H9 (cell line): ENCODE data around the gene RAI1. TPM values are rescaled to one million over a fixed set of nuclear protein-coding genes. Genes with fewer than 3 reads are reported as not detected.

ENCODE experiments used
- DNase-seq: peaks from one replicate; pipeline ENCODE4 v3.0.0-alpha.2; 2017
- H2AFZ ChIP-seq: one replicate; pipeline ENCODE4 v1.6.1; 2013; ENCODE audit warnings: mild to moderate bottlenecking, low read length, control low read depth, moderate library complexity
- H2AK5ac ChIP-seq: 2 replicates; pipeline ENCODE4 v1.6.1; 2013; ENCODE audit warnings: low read length, control low read depth, mixed read lengths; ENCODE audit not compliant: insufficient read length
- H2BK120ac ChIP-seq: one replicate; pipeline ENCODE4 v1.6.1; 2013; ENCODE audit warnings: low read depth, mild to moderate bottlenecking, low read length, control low read depth, inconsistent platforms; ENCODE audit not compliant: poor library complexity, severe bottlenecking
- H2BK12ac ChIP-seq: 2 replicates; pipeline ENCODE4 v1.6.1; 2013; ENCODE audit warnings: low read length, control low read depth, mixed read lengths, low read depth; ENCODE audit not compliant: insufficient read length
- H2BK15ac ChIP-seq: 2 replicates; pipeline ENCODE4 v1.6.1; 2013; ENCODE audit warnings: low read depth, low read length, control low read depth
- H2BK20ac ChIP-seq: one replicate; pipeline ENCODE4 v1.6.1; 2013; ENCODE audit warnings: low read depth, mild to moderate bottlenecking, low read length, control low read depth, inconsistent platforms; ENCODE audit not compliant: poor library complexity, severe bottlenecking
- H2BK5ac ChIP-seq: 2 replicates; pipeline ENCODE4 v1.6.1; 2013; ENCODE audit warnings: low read length, control low read depth, mixed read lengths; ENCODE audit not compliant: insufficient read length
- H3K14ac ChIP-seq: 2 replicates; pipeline ENCODE4 v1.6.1; 2013; ENCODE audit warnings: low read length, control low read depth; ENCODE audit not compliant: insufficient read depth
- H3K18ac ChIP-seq: 2 replicates; pipeline ENCODE4 v1.6.1; 2013; ENCODE audit warnings: low read depth, mild to moderate bottlenecking, mixed read lengths, low read length, control low read depth; ENCODE audit not compliant: insufficient read length
- H3K23ac ChIP-seq: 2 replicates; pipeline ENCODE4 v1.6.1; 2013; ENCODE audit warnings: low read length, control low read depth, mixed read lengths, low read depth; ENCODE audit not compliant: insufficient read length
- H3K23me2 ChIP-seq: 2 replicates; pipeline ENCODE4 v1.6.1; 2013; ENCODE audit warnings: low read depth, mild to moderate bottlenecking, mixed read lengths, low read length, control low read depth; ENCODE audit not compliant: insufficient read length, poor library complexity, severe bottlenecking
- H3K27ac ChIP-seq: 2 replicates; pipeline ENCODE4 v1.5.1; 2013; ENCODE audit warnings: low read length, control low read depth, mixed read lengths, low read depth; ENCODE audit not compliant: insufficient read length
- H3K27me3 ChIP-seq: 2 replicates; pipeline ENCODE4 v1.6.1; 2013; ENCODE audit warnings: low read length, control low read depth, inconsistent platforms; ENCODE audit not compliant: insufficient read depth
- H3K4ac ChIP-seq: 2 replicates; pipeline ENCODE4 v1.6.1; 2013; ENCODE audit warnings: low read depth, mild to moderate bottlenecking, control low read depth, inconsistent platforms, low read length, moderate library complexity
- H3K4me1 ChIP-seq: 2 replicates; pipeline ENCODE4 v1.6.1; 2013; ENCODE audit warnings: low read length, control low read depth, inconsistent platforms; ENCODE audit not compliant: insufficient read depth
- H3K4me2 ChIP-seq: 2 replicates; pipeline ENCODE4 v1.6.1; 2013; ENCODE audit warnings: low read length, control low read depth, mixed read lengths; ENCODE audit not compliant: insufficient read length, insufficient read depth
- H3K56ac ChIP-seq: 2 replicates; pipeline ENCODE4 v1.6.1; 2013; ENCODE audit warnings: low read depth, mild to moderate bottlenecking, mixed read lengths, low read length, control low read depth; ENCODE audit not compliant: insufficient read length
- H3K79me1 ChIP-seq: 2 replicates; pipeline ENCODE4 v1.6.1; 2013; ENCODE audit warnings: low read depth, mild to moderate bottlenecking, moderate library complexity, low read length, control low read depth, inconsistent platforms; ENCODE audit not compliant: insufficient read depth, poor library complexity, severe bottlenecking
- H3K79me2 ChIP-seq: 2 replicates; pipeline ENCODE4 v1.6.1; 2013; ENCODE audit warnings: low read length, control low read depth, inconsistent platforms; ENCODE audit not compliant: insufficient read depth
- H3K9ac ChIP-seq: 2 replicates; pipeline ENCODE4 v1.6.1; 2013; ENCODE audit warnings: low read length, control low read depth, mixed read lengths; ENCODE audit not compliant: insufficient read length; ENCODE audit errors: extremely low read depth
- H3K9me3 ChIP-seq: one replicate; pipeline ENCODE4 v1.6.1; 2013; ENCODE audit warnings: low read depth, low read length, inconsistent platforms; ENCODE audit not compliant: control insufficient read depth
- H3T11ph ChIP-seq: one replicate; pipeline ENCODE4 v1.6.1; 2013; ENCODE audit warnings: mild to moderate bottlenecking, low read length, control low read depth, inconsistent platforms
- H4K20me1 ChIP-seq: one replicate; pipeline ENCODE4 v1.6.1; 2013; ENCODE audit not compliant: control insufficient read depth, insufficient read length, insufficient read depth
- H4K5ac ChIP-seq: 2 replicates; pipeline ENCODE4 v1.6.1; 2013; ENCODE audit warnings: low read depth, mild to moderate bottlenecking, mixed read lengths, low read length, control low read depth; ENCODE audit not compliant: insufficient read length
- H4K8ac ChIP-seq: replicated peaks from 2 replicates; pipeline ENCODE4 v1.6.1; 2013; ENCODE audit warnings: low read length, control low read depth, mixed read lengths, low read depth; ENCODE audit not compliant: insufficient read length
- H4K91ac ChIP-seq: 2 replicates; pipeline ENCODE4 v1.6.1; 2013; ENCODE audit warnings: low read depth, mild to moderate bottlenecking, moderate library complexity, mixed read lengths, low read length, control low read depth; ENCODE audit not compliant: insufficient read length
- H3K27ac Mint-ChIP-seq, 3 experiments: 2 replicates in 2 of 3; 3 replicates in 1 of 3; pipeline ENCODE4 v1.8.0; 2020 to 2021; ENCODE audit warnings: mixed read lengths in 3 of 3, mild to moderate bottlenecking in 1 of 3, moderate library complexity in 1 of 3
- H3K27me3 Mint-ChIP-seq: 2 replicates; pipeline ENCODE4 v1.8.0; 2021; ENCODE audit warnings: low read depth, mild to moderate bottlenecking, moderate library complexity, mixed read lengths
- H3K36me3 Mint-ChIP-seq, 3 experiments: 2 replicates in 2 of 3; 3 replicates in 1 of 3; pipeline ENCODE4 v1.8.0; 2020 to 2021; ENCODE audit warnings: low read depth in 3 of 3, mixed read lengths in 3 of 3; ENCODE audit not compliant: insufficient read depth in 1 of 3
- H3K4me1 Mint-ChIP-seq, 2 experiments: 2 replicates each; pipeline ENCODE4 v1.8.0; 2020; ENCODE audit warnings: mixed read lengths in 2 of 2
- H3K4me3 Mint-ChIP-seq, 2 experiments: 2 replicates in 1 of 2; 3 replicates in 1 of 2; pipeline ENCODE4 v1.8.0; 2020 to 2021; ENCODE audit warnings: mild to moderate bottlenecking in 2 of 2, mixed read lengths in 2 of 2, moderate library complexity in 1 of 2
- H3K9me3 Mint-ChIP-seq, 2 experiments: 2 replicates in 1 of 2; 3 replicates in 1 of 2; pipeline ENCODE4 v1.8.0; 2020; ENCODE audit warnings: mild to moderate bottlenecking in 2 of 2, mixed read lengths in 2 of 2, moderate library complexity in 1 of 2
- CTCF ChIP-seq: fragments of 200-600 bp; sonication (generic); conservative IDR thresholded peaks from 3 replicates; pipeline ENCODE4 v1.8.0; 2021; ENCODE audit warnings: antibody characterized with exemption, mild to moderate bottlenecking
- WGBS: extraction: QIAGEN DNeasy Blood & Tissue Kit; methylation state at CpG from one replicate; pipeline ENCODE4 v1.1.7; 2013; ENCODE audit warnings: missing lambda C conversion rate, low lambda C conversion rate, mixed read lengths; ENCODE audit not compliant: insufficient read length; ENCODE audit errors: extremely low coverage; 5-methylcytosine and 5-hydroxymethylcytosine counted together
- total RNA-seq: library from RNA; stranded (reverse); gene quantifications from 2 replicates; pipeline ENCODE4 v1.2.1, GENCODE V29; 2021

Gene RAI1
- total RNA-seq, 1 experiment from 2014 or later, result 1.5 TPM

- no peak overlapping the region for H3K18ac ChIP-seq
Measured at GRCh38 chr17:17832032-17832363, 150.7 kb downstream of the RAI1 start.

More at GRCh38 chr17:17832032-17832363, 150.7 kb downstream of the RAI1 start:
- Histone ChIP-seq H3K9ac (no peak overlapping the region), H2BK5ac (no peak overlapping the region), H4K5ac (no peak overlapping the region), H3K27ac (no peak overlapping the region), H2AFZ (no peak overlapping the region), H3K23me2 (peaks cover 4% of the 10 kb centered on the region), H3K23ac (no peak overlapping the region), H4K20me1 (no peaks in the 10 kb centered on the region), H3K56ac (no peak overlapping the region), H3K9me3 (no peaks in the 10 kb centered on the region), H3K4ac (no peak overlapping the region), H4K8ac (no peak overlapping the region), H3K79me1 (peaks cover 9% of the 10 kb centered on the region), H2BK20ac (no peak overlapping the region), H2BK15ac (no peak overlapping the region), H2AK5ac (no peak overlapping the region), H3T11ph (no peak overlapping the region), H2BK120ac (no peak overlapping the region), H3K4me2 (no peak overlapping the region), H3K79me2 (peaks cover 22% of the 10 kb centered on the region; the same call in 1 of the 2 replicates), H3K4me1 (peaks cover 3% of the 10 kb centered on the region; the same call in 1 of the 2 replicates), H2BK12ac (no peak overlapping the region), H4K91ac (no peak overlapping the region), H3K27me3 (no peaks in the 10 kb centered on the region), H3K14ac (no peak overlapping the region)
- no CpG with 5 or more reads among the region's 2 CpGs for WGBS
- H3K9me3 Mint-ChIP-seq, result no peaks in the 10 kb centered on the region; a peak in 1 of 5 replicates
- H3K27me3 Mint-ChIP-seq, result no peaks in the 10 kb centered on the region
- TF ChIP-seq CTCF, result no peak
- H3K4me3 Mint-ChIP-seq, result no peak overlapping the region
- peaks cover 39 to 52% of the 10 kb centered on the region in 2 experiments for H3K4me1 Mint-ChIP-seq
- H3K36me3 Mint-ChIP-seq, result peaks cover 8 to 53% (median 35%) of the 10 kb centered on the region in 3 experiments; a peak in 6 of 7 replicates
- no peak for DNase-seq
- peak overlapping the region in 2 of 3 experiments; percentile 2 to 34; a peak in 2 of 7 replicates for H3K27ac Mint-ChIP-seq
